GM04503 (cell line): Measurements from ENCODE around the gene GPSM3.
"Not testable (repeated sequence)": the region's sequence is repeated elsewhere in the genome, so short reads cannot be mapped to it uniquely, and the experiment has no call there.

Experiments
- DNase-seq: peaks from one replicate; pipeline ENCODE4 v3.0.0-alpha.2; 2012; ENCODE audit warnings: low read depth

Gene GPSM3

DNA sequence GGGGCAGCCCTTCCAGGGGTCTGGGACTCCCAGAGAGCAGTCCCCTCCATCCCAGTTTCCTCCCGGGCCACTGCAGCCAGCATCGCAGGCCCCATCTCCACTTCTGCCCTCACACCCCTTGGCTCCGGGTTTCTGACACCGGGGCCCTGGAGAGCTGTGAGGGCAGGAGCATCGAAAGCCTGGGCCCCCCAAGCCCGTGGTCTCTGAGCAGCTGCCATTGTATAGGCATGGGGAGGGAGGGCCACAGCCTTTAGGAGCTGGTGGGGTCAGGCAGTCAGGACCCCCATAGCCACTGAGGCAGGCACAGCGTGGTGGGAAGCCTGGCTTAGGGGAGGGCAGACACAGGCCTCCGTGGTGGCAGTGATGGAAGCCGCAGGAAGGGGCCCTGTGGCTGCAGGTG, 9.7 kb upstream of the GPSM3 start:
- DNase-seq, result no peak

DNA sequence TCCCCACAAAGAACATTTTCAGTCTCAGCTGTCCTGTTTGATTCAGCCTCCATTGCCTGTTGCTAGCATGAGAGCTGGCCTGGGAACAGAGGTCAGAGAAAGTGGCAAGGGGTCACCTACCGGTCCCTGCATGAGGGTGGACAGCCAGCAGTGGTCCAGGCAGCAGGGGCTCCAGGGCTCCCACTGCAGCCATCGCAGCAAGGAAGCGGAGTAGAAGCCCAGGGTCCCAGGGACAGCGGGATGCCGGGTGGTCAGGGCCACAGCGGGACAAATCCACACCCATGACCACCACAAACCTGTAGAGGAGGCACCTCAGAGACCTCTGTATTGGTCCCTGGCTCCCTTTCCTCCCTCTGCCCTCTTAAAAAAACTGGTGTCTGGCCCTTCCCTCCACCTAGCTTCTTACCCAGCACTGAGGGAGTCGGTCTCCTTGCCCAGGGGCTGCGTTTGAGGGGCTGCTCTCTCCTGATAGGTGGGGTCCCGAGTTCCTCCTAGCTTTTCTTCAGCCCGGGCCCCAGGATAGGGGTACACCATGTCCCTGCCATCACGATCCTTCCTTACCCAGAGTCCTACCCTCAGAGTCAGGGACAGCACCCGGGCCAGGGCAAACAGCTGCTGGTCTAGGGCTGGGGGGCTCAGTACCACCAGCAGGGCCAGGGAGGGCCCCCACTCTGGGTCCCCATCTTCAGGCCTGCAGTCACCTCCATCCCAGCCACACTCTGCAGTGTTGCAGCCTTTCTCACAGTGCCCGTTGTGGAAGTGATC, 8.4 kb upstream of the GPSM3 start:
- no peak for DNase-seq

DNA sequence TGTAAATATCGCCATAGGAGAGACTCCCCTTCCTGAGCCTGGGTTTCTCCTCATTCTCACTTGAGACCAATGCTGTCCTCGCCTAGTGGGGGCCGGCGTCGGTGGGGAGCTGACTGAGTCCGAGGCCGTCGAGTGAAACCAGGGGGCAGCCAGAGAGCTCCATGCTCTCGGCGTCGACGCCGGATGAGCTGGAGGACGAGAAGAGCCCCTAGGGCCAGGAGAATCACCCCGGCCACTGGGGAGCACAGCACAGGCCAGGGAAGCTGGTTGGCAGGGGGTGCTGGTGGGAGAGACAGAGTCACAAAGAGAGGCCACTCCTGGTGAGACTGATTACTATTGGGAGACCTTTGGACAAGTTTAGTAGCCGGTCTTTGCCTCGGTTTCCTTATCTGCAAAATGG, 6.4 kb upstream of the GPSM3 start:
- DNase-seq, result no peak

DNA sequence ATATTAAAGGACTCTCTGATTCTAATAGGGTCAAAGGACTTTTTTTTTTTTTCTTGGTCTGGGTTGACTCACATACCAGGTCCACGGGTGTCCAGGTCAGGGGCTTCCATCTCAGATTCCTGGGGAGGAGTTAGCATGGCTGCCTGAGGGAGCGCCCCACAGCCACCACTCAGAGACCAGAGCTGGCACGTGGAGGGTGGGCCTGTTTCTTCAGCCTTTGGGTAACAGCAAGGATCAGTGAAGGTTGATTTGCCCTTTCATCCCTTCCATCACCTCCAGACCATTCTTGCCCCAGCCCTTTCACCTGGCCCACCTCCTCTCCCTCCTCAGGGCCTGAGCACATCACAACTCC, 5.9 kb upstream of the GPSM3 start:
- DNase-seq, result no peak

DNA sequence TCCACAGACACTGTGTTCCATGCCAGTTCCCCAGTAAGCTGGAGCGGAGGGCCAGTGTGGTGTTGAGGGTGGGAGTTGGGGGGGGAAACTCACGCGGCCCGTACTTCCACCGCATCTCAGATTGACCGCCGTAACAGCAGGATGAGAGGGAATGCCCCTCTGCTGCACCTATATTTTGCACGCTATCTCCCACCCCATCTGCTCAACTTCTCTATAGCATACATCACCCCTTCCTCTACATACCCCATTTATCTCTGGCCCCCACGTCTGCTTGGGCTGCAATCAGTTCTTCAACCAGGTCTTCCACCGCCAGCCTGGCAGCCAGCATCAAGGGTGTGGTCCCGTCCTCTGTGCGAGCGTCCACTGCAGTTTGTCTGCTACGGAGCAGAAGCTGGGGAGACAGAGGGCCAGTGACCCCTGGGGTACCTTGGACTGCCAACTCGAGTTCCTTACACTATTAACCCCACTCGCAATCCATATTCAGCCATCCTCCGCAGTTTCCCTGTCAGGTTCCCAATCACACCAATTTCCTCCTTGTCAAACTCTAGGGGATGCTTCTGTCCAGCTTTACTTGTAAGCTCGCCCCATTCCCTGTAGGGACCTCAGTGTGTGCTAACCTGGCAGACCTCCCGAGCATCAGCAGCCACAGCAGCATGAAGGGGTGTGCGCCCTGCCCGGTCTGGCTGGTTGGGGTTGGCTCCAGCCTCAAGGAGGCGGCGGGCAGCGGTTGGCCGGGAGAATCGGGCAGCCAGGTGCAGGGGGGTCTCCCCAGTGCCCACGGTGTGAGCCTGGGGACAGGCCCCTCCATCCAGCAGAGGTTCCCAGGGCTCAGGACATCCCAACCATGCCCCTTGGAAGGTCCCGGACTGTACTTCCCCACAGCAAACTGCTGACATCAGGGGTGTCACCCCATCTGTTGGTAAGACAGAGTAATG, 4.5 kb upstream of the GPSM3 start:
- DNase-seq, result no peak

DNA sequence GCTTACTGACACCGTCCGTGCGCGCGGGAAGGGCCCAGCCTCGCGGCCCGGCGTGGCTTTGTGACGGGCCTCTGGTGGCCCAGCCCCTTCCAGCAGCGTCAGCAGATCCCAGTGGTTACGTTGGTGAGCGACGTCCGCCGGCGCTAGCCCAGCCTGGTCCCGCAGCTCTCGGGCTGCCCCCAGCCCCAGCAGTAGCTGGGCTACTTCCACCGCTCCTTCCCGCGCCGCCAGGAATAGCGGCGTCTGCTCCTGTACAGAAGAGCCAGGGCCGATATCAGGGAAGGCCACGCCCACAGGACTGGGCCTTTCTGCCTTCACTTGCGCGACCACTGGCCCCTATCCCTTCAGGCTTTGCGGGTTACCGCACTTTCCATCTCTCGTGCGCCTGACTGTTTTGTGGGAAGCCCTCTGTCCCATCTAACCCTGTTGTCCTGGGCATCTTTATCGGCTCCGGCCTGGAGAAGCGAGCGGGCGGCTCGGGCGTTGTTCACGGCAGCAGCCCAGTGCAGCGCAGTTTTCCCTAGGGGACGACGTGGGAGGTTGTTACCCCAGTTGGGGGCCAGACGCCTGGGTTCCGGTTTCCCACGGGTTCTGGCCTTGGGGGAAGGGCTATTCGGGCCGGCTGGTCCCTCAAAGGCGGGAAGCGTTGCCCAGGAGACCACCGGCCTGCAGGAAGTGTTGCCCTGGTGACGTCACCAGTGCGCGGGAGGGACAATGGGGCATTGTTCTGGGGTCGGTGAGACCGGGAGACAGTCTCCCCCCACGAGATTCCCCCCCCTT, 3.6 kb upstream of the GPSM3 start:
- DNase-seq, result no peak

DNA sequence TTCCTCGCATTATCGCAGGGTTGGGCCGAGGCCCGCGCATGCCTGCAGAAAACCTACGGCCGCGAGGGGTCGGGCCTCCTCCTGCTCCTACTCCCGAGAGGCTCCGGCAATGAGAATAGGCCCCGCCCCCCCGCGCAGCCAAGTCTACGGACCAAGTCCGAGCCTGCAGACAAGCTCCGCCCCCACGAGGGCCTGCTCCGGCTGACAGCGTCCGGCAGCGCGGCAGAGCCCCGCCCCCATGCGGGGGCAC, 3.1 kb upstream of the GPSM3 start:
- DNase-seq, result peak; percentile 98

DNA sequence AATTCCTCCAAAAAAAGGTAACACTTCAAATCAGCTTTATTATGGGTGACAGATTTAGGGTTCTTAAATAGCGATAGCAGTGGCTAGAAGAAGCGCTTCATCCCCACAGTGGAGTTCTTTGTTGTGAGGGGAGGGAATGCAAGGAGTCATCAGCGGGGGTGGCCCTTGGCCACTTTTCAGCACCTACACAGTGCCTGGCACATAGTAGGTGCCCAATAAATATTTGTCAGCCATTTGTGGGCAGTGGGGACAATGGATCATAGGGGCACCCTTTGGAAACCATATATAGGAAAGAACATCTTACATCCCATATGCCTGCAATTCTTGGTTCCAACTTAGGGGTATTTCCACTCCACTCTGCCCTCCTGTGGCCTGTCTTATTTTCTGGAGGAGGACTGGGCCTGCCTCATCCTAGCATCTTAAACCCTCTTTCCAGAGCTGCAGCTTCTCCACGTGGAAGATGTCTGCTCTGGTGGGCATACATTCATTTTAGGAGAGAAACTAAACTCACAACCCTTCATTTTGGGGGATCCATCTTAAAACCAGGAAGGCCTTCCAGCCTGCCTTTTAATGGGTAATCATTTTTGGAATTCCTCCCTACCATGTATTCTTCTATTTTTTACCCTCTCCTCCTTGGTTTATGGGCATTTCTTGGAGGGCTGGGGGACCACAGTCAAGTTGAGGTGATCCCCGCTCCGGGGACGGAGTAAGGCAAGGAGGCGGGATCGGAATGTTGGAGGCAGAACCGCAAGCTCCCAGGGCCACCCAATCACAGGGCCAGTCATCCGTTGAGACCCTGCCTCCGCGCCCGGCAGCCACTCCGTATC, 2.6 kb upstream of the GPSM3 start:
- no peak for DNase-seq

DNA sequence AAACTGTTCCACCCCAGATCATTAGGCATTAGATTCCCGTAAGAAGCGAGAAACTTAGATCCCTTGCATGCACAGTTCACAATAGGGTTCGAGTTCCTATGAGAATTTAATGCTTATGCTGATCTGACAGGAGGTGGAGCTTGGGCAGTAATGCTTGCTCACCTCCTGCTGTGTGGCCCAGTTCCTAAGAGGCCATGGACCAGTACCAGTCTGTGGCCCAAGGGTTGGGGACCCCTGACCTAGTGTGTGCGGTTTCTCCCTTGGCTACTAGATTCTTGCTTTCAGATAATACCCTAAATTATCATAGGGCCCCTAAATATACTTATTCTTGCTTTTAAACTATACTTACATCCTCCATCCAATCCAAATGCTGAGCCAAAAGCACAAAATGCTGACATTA, 1.9 kb upstream of the GPSM3 start:
- no peak for DNase-seq

DNA sequence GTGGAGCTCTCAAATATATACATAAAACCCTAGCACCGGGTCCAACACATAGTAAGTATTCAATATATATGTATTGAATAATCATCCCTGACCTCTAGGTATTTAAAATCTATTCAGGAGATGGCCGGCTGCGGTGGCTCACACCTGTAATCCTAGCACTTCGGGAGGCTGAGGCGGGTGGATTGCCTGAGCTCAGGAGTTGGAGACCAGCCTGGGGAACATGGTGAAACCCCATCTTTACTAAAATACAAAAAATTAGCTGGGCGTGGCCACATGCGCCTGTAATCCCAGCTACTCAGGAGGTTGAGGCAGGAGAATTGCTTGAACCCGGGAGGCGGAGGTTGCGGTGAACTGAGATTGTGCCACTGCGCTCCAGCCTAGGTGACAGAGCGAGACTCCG, 653 bp upstream of the GPSM3 start:
- DNase-seq, result not testable (repeated sequence)

DNA sequence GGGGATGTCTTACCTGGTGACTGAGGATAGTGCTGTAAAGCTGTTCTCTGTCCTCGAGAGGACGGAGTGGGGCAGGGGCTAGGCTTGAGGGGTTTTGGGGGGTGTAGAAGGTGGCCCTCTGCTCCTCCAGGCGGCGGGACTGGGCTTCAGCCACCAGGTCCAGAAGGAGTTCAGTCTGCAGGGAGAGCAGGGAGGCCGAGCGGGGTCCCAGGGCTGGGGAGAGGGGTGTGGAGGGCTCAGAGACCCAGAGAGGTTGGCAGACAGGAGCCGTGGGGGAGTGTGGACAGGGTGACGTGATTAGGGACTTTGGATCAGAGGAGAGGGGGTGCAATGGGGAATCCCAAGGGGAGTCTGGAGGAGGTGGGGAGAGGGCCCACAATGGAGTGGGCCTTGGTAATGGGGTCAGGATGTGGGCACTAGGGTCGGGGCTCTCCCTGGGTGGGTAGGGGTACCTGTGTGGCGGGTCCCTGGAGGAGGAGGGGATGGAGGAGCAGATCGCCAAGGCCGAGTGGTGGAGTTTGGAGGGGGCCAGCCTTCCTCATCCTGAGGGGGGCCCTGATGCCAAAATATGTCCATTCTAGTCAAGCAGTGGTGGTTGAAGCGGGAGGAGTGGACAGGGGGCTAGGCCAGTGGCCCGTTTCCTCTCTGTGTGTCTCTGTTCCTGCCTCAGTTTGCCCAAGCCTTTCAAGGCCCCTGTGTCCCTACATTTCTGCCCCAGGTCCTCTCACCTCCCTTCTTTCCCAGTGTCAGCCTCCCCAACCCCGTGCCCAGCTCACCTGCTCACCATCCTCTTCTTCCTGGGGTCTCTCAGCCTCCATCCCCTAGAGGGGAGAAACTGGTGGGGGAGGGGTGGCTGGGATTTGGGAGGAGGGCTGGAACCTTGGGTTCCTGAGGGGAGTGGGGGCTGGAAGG, 491 bp downstream of the GPSM3 start:
- DNase-seq, result no peak

DNA sequence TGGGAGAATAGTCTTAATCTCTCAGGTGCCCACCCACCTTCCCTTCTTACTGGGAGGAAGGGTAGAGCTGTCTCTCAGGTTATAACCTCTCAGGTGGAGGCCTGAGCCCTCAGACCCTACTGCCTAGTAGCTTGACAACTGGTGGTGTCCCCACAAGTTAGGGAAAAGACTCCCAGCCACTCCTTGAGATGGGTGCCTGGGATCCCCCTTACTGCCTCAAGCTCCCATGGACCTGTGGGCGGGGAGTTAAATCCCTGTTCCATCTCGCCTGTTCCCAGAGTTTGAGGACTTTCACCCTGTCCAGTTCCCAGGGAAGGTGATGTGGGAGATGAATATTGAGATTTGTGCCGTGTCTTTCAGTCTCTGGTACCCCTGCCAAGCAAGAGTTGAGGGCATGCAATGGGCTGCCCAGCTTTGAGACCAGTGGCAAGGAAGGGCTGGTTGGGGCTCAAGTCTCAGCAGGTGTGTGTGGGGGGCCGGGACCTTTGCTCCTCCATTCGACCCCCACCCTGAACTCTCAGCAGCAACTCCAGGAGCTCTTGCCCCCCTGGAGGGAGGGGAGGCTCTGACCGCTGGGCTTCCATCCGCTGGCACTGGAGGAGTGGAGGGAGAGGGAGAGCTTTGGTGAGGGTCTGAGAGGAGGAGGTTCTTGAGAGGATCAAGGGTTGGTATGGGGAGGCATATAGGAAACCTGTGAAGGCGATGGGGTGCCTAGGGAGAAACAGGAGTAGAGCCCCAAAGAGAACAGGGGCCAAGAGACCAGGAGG, 1.3 kb downstream of the GPSM3 start:
- DNase-seq, result no peak

DNA sequence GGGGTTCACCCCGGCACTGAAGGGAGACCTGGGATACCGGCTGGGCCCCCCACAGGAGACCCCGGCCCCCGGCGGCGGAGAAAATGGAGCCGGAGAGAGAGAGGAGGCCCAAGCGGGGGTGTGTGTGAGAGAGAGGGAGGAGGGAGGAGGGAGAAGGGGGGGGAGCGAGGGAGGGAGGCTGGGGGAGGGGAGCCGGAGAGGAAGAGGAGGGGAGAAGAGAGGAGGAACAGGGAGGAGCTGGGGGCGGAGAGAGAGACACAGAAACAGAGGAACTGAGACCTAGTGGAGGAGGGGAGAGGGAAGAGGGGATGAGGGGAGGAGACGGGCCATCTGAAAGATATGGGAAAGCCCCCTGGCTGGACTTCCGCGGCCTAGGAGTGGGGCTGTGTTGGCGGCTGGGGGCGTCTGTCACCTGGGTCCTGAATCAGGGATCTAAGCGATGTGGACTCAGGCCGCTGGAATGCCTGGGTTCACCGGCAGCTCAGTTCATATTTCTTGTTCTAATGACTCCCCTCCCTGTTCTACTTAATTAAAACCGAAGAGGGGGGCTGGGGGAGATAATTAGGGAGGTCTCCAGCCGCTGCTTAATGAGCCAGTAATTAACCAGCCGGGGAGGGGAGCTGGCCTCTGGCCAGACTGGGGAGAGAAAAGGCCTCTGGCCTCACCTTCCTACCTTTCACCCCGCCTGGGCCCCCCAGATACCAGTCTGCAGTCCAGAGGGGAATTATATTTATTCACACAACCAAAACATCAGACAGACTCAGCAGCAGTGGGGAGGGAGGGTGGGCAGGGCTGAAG, 2.2 kb downstream of the GPSM3 start, which contains the start of gene PBX2:
Gene PBX2, minus strand, starts transcription at position 149 of the 798 bp plus-strand sequence. CDS start 287 bp downstream, outside the sequence.
- peak; percentile 54 for DNase-seq

DNA sequence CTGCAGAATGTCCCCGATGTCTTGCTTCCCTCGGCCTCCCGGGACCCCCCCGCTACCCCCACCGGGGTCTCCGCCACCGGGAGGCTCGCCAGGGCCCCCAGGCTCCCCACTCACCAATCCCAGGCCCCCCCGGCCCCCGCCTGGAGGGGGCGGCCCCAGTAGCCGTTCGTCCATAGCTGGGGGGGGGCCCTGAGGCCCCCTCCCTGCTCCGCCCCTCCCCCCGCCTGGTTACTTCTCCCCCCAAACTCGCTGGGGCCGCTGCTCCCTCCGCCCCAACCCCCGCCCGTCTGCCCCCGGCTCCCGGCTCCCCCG, 2.7 kb downstream of the GPSM3 start:
- DNase-seq, result no peak

DNA sequence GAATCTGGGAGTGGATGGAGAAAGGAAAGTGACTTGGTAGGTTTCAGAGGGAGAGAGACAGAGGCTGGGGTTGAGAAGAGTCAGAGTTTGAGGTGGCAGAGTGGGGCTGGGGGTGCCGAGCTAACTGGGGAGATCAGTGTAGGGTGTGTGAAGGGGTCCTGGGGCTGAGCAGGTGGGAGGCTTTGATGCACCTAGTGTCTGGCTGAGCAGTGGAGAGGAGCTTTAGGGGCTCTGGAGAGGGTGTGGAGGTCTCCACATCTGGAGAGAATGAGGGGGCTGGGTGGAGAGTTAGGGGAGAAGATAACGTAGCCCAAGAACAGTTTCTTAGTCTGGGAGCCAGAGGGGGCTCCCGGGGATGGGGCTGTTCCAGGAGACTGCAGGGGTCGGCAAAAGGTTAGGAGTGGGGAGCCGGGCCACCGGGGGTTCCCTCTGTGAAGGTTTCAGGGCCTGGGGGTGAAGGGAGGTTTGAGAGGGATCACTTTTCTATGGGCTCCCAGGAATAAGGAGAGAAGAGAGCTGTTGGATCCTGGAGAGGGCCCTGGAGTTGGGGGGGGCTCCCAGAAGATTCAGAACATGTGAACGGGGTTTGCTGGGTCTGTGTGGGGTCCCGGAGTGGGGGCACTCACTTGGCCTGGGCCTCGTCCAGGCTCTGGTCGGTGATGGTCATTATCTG, 3.2 kb downstream of the GPSM3 start:
- no peak for DNase-seq

DNA sequence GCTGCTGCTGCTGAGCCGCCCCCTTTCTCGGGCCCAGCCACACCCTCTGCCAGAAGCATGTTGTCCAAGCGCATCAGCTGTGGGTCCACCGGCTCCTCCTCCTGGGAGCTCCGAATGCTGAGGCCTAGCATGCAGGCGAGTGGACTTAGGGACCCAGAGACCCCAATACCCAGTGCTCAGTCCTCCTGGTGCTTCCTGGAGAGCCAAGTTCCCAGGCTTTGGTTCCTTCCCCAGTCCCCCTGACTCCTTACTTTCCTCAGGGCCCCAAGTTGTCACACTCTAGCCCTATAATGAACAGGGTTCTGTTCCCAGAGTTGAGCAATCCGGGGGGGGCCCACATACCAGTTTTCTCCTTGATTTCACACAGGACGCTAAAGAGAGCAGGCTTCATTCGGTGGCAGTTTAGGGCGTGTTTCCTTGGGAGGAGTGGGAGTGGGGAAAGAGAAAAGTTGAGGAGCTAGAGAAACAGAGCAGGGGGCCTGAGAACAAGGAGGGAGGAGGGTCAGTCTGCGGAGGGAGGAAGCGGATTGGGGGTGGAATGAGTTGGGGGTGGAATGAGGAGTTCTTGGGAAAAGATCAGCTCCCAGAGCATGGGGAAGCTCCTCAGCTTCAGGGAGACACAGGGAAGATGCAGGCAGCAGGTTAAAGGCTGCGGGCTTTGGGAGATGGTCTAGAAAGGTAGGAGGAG, 3.9 kb downstream of the GPSM3 start:
- no peak for DNase-seq

DNA sequence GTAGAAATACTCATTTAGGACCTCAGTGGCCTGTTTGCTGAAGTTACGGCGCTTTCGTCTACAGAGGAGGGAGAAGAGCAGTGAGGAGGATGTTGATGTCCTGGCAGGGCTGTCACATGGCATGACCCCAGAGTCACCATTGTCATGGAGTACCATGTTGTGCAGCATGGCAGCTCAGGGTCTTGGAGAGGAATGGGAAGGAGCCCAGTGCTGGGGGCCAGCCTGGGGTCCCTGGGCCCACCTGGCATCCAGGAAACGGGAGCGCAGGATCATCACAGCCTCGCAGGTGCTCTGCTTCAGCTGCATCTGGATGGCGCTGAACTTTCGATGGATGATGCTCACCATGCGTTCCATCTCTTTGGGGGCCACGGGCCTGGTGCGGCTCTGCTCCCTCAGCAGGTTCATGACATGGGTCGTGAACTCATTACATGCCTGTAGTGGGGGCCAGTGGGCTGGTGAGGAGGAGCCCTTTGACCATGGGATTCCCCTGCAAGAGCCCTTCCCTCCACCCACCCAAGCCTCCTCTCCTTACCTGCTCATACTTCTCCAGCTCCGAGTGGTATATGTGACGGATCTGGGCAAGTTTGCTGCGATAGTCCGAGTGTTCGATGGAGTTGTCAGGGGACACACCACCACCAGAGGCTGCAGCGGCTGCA, 4.6 kb downstream of the GPSM3 start:
- not testable (repeated sequence) for DNase-seq
